Immature natural killer cell (primary cell): Measurements from ENCODE around the gene DOK7. TPM values are rescaled to one million over a fixed set of nuclear protein-coding genes. Genes with fewer than 3 reads are reported as not detected.

Experiments
- DNase-seq, 3 donors: peaks; one replicate each; pipeline ENCODE4 v3.0.0; 2022; ENCODE audit warnings: mixed read lengths in 1 of 3
- H3K27ac Mint-ChIP-seq, 6 donors: one replicate each; pipeline ENCODE4 v1.8.0; 2020; ENCODE audit warnings: mixed read lengths in 6 of 6, mild to moderate bottlenecking in 5 of 6, inconsistent platforms in 4 of 6, moderate library complexity in 3 of 6
- H3K27me3 Mint-ChIP-seq, 3 donors: one replicate each; pipeline ENCODE4 v1.8.0; 2020 to 2021; ENCODE audit warnings: low read depth in 3 of 3, mild to moderate bottlenecking in 3 of 3, mixed read lengths in 3 of 3, moderate library complexity in 3 of 3, inconsistent platforms in 1 of 3
- H3K36me3 Mint-ChIP-seq, 3 donors: one replicate each; pipeline ENCODE4 v1.8.0; 2020; ENCODE audit warnings: mixed read lengths in 3 of 3, inconsistent platforms in 2 of 3, mild to moderate bottlenecking in 2 of 3
- H3K4me1 Mint-ChIP-seq, 2 donors: one replicate each; pipeline ENCODE4 v1.8.0; 2020; ENCODE audit warnings: inconsistent platforms in 2 of 2, mild to moderate bottlenecking in 2 of 2, mixed read lengths in 2 of 2, moderate library complexity in 1 of 2
- H3K4me3 Mint-ChIP-seq, 5 donors: one replicate each; pipeline ENCODE4 v1.8.0; 2020; ENCODE audit warnings: mild to moderate bottlenecking in 5 of 5, mixed read lengths in 5 of 5, inconsistent platforms in 3 of 5, moderate library complexity in 3 of 5
- H3K9me3 Mint-ChIP-seq, 6 donors: one replicate each; pipeline ENCODE4 v1.8.0; 2020; ENCODE audit warnings: mild to moderate bottlenecking in 6 of 6, mixed read lengths in 6 of 6, inconsistent platforms in 4 of 6, moderate library complexity in 3 of 6
- polyA plus RNA-seq, 3 donors: library from polyadenylated mRNA; unstranded; fragments of 300-500 nt; fragmentation: Illumina TruSeq; gene quantifications; one replicate each; pipeline ENCODE4 v1.2.3, GENCODE V29; 2021

DOK7 gene
- polyA plus RNA-seq, 3 donors from 2014 or later, result 4.2 to 4.8 TPM; not detected in 1

DNA sequence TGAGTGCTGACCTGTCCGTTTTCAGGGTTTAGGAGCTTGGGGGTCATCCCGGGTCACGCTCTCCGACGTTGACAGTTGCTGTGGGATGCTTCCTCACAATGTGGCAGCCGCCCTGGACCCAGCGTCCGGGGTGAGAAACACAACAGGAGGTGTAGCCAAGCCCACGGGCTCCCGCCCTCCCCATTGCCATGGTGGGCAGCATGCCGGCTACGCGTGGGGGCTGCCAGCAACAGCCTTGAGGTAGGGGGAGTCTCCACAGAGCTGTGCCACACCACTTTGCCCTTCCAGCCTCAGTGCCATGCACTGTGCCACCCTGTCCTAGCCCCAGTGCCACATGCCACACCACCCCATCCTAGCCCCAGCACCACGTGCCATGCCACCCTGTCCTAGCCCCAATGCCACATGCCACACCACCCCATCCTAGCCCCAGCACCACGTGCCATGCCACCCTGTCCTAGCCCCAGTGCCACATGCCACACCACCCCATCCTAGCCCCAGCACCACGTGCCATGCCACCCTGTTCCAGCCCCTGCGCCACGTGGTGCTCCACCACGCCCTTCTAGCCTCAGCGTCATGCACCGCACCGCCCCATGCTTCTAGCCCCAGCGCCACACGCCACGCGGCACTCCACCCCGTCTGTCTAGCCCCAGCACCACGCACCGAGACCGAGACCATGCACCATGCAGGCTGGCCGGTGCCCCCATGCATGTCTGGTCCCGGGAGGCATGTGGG is 29.8 kb upstream of the DOK7 start:
- Mint-ChIP-seq H3K9me3 (no peaks in the 10 kb centered on the region), H3K4me3 (no peak overlapping the region), H3K4me1 (no peaks in the 10 kb centered on the region), H3K27me3 (peaks cover 0 to 2% (median 0%) of the 10 kb centered on the region in 3 donors), H3K27ac (no peak overlapping the region), H3K36me3 (peaks cover 0 to 2% (median 0%) of the 10 kb centered on the region in 3 donors)
- no peak for DNase-seq

DNA sequence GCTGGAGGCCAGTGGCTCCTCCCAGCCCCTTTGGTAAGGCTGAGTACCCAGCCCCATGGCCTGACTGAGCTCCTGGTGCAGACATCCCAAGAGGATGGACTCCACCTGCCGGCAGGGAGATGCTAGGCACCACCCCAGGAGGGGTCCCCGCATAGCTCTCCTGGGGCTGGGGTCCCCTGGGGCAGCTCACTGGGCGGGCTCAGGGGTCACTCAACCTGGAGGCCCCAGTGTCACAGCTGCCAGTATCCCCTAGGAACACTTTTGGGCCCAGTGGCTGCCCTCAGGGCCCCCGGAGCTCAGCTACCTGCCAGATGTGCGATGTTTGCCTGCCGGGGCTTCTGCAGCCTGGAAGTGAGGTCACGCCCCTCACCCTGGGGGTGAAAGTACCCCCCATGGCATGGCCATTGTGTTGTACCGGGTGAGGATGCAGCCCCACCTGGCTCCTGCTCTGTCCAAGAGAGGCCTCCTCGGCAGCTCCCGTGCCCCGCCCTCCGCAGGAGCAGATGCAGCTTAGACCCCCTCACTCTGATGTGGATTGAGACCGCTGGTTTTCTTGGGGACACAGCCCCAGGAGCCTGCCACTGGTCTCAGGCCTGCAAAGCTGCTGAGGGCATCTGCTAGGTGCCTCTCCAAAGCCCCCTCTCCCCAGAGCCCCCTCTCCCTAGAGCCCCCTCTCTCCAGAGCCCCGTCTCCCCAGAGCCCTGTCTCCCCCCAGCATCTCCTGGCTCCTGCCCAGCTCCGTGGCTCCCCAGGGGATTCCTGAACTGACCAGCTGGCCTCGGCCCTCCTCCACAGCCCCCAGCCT is 28.0 kb upstream of the DOK7 start:
- Mint-ChIP-seq H3K4me3 (no peak overlapping the region), H3K36me3 (no peaks in the 10 kb centered on the region), H3K9me3 (peaks cover 0 to 1% (median 0%) of the 10 kb centered on the region in 6 donors), H3K27ac (no peak overlapping the region), H3K27me3 (peaks cover 0 to 2% (median 1%) of the 10 kb centered on the region in 3 donors), H3K4me1 (no peaks in the 10 kb centered on the region)
- no peak for DNase-seq

DNA sequence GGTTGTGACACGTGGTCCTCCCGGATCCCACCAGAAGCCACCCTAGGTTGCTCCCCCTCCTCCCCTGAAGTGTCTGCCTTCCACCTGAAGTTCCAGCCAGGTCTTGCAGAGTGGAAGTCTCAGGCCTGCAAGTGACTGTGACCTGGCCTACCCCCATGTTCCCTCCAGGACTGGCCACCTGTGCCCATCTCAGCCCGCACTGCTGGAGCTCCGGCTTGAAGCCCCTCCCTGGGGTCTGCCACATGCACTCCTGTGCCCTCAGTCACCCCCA is 27.5 kb upstream of the DOK7 start:
- Mint-ChIP-seq H3K4me3 (no peak overlapping the region), H3K36me3 (no peaks in the 10 kb centered on the region), H3K9me3 (peaks cover 0 to 1% (median 0%) of the 10 kb centered on the region in 6 donors), H3K4me1 (no peaks in the 10 kb centered on the region), H3K27me3 (peaks cover 0 to 2% (median 1%) of the 10 kb centered on the region in 3 donors), H3K27ac (no peak overlapping the region)
- DNase-seq, result no peak

DNA sequence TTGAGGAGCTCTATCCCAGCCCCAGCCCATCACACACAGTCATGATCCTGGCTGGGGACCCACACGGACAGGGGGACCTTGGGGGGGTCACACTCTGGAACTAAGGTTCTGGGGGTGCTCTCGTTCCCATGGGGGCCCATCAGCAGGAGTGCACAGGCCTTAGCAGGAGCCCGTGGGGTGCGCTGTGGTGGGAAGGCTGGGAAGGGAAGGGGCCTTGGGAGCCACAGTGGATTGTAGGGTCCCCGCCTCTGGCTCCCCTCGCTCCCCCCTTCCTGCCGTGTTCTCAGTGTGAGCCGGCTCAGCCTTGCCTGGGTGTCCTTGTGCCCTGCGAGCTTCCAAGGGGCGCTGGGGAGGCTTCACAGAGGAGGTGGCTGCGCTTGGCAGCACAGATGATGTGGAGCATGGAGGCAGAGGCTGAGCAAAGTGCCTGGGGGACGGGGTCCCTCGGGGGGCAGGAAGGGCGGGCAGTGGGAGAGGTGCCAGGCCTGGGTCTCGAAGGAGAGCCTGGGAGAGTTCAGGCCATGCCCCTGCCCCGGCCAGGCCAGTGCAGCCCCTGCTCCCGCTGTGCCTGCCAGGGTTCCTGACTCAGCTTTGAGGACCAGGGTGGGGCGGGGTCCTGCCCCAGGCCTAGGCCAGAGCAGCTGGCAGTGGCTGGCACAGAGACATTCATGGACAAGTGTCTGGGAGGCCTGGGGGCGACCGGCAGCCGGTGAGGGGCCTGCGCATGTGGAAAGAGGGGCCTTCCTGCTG is 26.9 kb upstream of the DOK7 start:
- H3K4me1 Mint-ChIP-seq, result no peaks in the 10 kb centered on the region
- H3K4me3 Mint-ChIP-seq, result no peak overlapping the region
- H3K36me3 Mint-ChIP-seq, result no peaks in the 10 kb centered on the region
- DNase-seq, result no peak
- H3K27ac Mint-ChIP-seq, result no peak overlapping the region
- peaks cover 0 to 2% (median 1%) of the 10 kb centered on the region in 3 donors for H3K27me3 Mint-ChIP-seq
- peaks cover 0 to 1% (median 0%) of the 10 kb centered on the region in 6 donors for H3K9me3 Mint-ChIP-seq

DNA sequence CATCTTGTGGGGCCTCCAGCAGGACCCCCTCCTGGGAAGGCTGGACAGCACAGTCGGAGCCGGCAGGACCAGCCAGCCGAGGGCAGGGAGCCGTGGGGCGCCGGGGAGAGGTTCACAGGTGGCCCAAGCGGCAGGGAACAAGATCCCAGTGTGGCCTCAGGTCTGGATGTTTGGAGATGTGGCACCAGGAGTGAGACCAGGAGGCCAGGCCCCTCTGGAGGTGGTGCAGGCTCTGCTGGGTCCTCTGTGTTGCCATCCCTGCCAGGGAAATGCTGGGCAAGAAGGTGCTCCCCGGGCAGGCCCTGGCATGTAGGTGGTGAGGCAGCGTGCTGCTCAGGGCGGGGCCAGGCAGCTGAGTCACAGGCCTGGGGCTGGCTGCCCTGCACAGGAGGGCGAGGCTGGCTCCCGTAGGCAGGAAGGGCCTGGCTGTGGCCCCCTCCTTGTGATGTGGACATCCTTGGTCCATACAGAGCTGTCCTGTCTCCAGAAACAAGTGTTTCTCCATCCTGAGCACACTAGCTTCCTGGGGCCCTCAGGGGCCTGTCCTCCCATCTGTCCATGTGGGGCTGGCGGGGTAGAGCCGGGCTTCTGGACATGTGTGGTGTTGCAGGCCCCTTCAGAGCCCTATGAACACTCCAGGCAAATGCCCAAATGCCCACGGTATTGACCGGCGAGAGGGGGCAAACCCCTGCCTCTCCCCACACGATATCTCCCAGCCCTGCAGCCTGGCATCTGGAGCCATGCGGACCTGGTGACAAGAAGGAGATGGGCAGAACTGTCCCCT is 26.1 kb upstream of the DOK7 start:
- peaks cover 0 to 1% (median 0%) of the 10 kb centered on the region in 6 donors for H3K9me3 Mint-ChIP-seq
- H3K4me1 Mint-ChIP-seq, result no peaks in the 10 kb centered on the region
- H3K36me3 Mint-ChIP-seq, result no peaks in the 10 kb centered on the region
- no peak overlapping the region for H3K4me3 Mint-ChIP-seq
- H3K27ac Mint-ChIP-seq, result no peak overlapping the region
- DNase-seq, result no peak
- peaks cover 0 to 2% (median 1%) of the 10 kb centered on the region in 3 donors for H3K27me3 Mint-ChIP-seq

DNA sequence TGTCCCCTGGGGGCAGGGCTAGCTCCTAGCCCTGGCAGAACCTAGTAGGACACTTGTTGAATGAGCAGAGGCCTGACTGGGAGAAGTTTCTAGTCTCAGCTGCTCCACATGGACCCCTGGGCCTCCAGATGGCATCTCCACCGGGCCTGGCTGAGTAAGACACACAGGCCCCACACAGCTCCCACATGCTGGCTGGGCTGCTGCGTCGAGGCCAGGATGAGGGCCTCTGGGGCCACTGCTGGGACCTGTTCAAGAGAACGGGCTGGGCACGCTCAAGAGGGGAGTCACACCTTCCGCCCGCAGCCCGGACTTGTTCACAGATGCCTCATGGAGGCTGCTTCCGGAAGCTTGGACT is 25.5 kb upstream of the DOK7 start:
- Mint-ChIP-seq H3K4me1 (no peaks in the 10 kb centered on the region), H3K27ac (no peak overlapping the region), H3K4me3 (no peak overlapping the region), H3K27me3 (peaks cover 0 to 2% (median 1%) of the 10 kb centered on the region in 3 donors), H3K36me3 (no peaks in the 10 kb centered on the region), H3K9me3 (peaks cover 0 to 1% (median 0%) of the 10 kb centered on the region in 6 donors)
- no peak for DNase-seq

DNA sequence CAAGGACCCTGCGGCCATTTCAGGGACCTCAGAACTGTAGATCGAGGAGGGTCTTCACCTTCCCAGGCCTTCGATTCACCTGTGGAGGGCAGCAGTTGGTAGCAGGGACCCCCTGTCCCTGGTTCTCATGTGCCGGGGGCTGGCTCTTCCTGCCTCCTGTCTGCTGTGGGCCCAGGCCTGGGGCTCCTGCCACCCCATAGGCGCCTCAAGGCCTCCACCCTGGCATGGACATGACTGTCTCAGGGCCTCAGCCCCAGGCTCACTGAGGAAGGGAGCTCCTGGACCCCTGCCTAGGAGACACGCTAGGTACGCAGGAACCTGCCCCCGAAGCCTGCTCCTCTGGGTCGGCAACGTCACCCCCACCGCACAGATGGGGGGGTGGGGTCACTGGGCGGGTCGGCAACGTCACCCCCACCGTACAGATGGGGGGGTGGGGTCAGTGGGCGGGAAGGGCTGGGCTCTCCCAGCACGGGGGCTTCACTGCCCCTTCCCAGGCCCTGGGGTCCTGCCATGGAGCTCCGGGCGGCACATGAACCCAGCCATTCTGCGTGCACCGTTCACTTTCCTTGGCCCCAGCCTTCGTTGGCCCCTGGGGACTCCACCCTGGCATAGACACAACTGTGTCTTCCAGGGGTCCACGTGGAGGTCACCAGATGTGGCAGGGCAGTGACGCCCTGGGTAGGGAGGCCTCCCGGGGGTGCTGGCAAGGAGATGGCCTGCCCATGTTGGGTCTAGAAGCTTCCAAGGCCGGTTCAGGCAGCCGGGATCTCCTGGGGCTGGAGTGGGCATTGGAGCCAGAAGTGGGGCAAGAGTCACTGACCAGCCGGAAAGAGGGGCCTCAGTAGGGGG is 24.9 kb upstream of the DOK7 start:
- no peaks in the 10 kb centered on the region for H3K36me3 Mint-ChIP-seq
- peaks cover 0 to 2% (median 1%) of the 10 kb centered on the region in 3 donors for H3K27me3 Mint-ChIP-seq
- H3K9me3 Mint-ChIP-seq, result peaks cover 0 to 1% (median 0%) of the 10 kb centered on the region in 6 donors

DNA sequence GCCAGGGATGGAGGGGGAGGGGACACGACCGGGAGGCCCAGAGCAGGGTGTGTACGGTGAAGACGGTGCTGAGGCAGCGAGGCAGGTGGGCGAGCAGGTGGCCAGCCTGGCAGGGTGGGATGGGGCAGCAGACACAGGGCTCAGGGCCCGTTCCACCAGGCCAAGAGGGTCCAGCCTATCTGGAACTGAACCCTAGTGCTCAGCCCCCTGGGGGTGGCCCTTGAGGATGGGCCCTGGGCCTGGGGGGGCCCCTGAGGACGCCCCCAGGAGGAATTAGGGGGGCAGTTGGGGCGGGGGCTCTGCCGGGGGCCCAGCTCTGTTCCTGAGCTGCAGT is 24.3 kb upstream of the DOK7 start:
- DNase-seq, result no peak
- Mint-ChIP-seq H3K27ac (no peak overlapping the region), H3K9me3 (peaks cover 0 to 1% (median 0%) of the 10 kb centered on the region in 6 donors), H3K4me3 (no peak overlapping the region), H3K4me1 (no peaks in the 10 kb centered on the region), H3K27me3 (peaks cover 0 to 2% (median 1%) of the 10 kb centered on the region in 3 donors), H3K36me3 (no peaks in the 10 kb centered on the region)

More for the DNA sequence above, 24.9 kb upstream of the DOK7 start:
- H3K4me1 Mint-ChIP-seq, result no peaks in the 10 kb centered on the region
- no peak overlapping the region for H3K4me3 Mint-ChIP-seq
- no peak overlapping the region for H3K27ac Mint-ChIP-seq
- no peak for DNase-seq

DNA sequence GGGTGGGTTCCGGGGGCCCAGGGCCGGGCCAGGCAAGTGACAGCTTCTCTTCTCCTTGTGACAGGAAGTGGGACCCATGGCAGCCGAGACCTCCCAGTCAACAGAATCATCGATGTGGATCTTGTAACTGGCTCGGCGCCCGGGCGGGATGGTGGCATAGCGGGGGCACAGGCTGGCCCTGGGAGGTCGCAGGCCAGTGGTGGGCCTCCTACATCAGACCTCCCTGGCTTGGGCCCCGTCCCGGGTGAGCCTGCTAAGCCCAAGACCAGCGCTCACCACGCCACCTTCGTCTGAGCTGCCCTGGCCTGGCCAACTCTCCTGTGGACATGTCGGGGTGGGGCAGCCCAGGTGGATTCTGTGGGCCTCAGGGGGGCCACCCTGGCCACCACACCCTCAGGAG is 23.7 kb upstream of the DOK7 start:
- Mint-ChIP-seq H3K27me3 (peaks cover 0 to 2% (median 1%) of the 10 kb centered on the region in 3 donors), H3K36me3 (no peaks in the 10 kb centered on the region), H3K27ac (no peak overlapping the region), H3K9me3 (peaks cover 0 to 1% (median 0%) of the 10 kb centered on the region in 6 donors), H3K4me1 (no peaks in the 10 kb centered on the region), H3K4me3 (no peak overlapping the region)
- no peak for DNase-seq

DNA sequence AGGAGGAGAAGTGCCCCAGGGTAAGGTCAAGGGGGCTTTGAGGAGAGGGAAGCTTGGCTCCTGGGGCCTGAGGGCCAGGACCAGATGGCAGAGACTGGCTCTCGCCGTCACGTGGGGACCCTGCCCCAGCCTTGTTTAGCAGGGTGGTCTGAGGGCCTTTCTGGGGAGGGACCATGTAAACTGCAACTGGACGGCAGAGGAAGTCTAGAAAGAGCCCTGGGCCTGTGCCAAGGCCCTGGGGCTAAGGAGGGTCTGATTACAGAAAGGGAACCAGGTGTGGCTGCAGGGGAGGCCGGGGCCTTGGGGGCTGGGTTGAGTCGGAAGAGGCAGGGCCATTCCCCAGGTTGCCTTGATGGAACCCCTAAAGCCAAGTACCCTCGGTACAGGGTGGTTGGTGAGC is 23.1 kb upstream of the DOK7 start:
- Mint-ChIP-seq H3K27ac (no peak overlapping the region), H3K27me3 (peaks cover 0 to 2% (median 1%) of the 10 kb centered on the region in 3 donors), H3K36me3 (no peaks in the 10 kb centered on the region), H3K9me3 (peaks cover 0 to 1% (median 0%) of the 10 kb centered on the region in 6 donors), H3K4me3 (no peak overlapping the region), H3K4me1 (no peaks in the 10 kb centered on the region)
- DNase-seq, result no peak

DNA sequence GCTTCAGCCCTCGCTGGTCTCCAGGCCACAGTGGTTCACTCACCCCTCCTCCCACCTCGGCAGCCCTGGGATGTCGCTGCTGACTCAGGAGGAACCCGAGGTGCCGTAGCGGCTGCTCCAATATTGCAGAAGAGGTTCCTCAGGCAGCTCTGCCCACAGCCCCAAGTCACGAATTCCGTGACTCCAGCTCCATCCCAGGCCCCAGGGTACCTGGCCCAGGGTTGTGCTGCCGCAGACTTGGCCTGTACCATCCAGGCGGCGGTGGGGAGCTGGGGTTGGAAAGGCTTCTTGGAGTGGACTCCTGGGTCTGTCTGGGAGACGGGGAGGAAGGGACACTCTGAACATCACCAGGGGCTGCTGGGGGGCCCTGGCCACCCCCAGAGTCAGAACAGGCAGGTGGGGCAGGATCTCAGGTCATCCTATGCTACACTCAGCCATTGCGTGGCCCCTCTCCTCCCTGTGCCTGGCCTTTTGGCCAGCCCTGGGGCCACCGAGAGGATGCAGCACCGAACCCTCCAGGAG is 22.1 kb upstream of the DOK7 start:
- peaks cover 0 to 1% (median 0%) of the 10 kb centered on the region in 6 donors for H3K9me3 Mint-ChIP-seq
- no peaks in the 10 kb centered on the region for H3K36me3 Mint-ChIP-seq
- no peak overlapping the region for H3K27ac Mint-ChIP-seq
- peaks cover 0 to 1% (median 0%) of the 10 kb centered on the region in 3 donors for H3K27me3 Mint-ChIP-seq
- no peaks in the 10 kb centered on the region for H3K4me1 Mint-ChIP-seq
- no peak for DNase-seq
- no peak overlapping the region for H3K4me3 Mint-ChIP-seq

DNA sequence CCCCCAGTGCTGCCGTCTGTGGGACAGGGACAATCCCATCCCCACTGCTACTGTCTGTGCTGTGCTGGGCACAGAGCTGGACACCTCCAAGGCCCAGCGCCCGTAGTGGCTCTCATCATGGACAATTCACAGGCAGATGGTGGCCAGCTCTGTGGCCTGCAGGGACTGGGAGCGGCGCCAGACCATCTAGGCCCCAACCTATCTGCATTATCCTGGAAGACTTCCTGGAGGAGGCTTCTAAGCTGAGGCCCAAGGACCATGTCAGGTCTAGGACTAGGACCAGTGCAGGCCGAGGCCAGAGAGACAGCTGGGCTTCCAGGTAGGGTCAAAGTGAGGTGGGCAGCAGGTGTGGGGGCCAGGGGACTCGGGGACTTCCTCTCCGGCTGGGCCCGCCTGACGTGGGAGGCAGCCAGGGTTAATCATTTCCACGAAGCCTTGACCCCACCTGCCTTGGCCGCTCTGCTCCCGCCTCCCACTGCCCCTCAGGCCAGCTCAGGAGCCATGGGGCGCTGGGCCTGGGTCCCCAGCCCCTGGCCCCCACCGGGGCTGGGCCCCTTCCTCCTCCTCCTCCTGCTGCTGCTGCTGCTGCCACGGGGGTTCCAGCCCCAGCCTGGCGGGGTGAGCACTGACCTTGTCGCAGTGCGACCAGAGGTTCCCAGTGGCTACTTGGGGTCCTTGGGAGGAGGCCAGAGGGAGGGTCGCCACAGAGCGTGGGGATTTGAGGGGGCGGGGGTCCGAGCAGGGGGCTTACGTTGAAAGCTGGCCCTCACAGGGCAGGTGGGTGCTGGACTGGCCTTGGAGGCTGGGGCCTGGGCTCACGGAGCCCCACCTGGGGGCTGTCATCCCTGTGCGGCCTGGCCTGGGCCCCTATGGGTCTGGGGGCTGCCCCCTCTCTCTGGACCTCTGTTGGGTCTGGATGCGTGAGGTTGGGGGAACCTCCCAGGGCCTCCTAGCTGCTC is 21.3 kb upstream of the DOK7 start, which contains the start of gene HGFAC:
Gene HGFAC (plus strand): TSS at position 468 of the 959 bp plus-strand sequence. CDS start 34 bp downstream, at position 502.
- Mint-ChIP-seq H3K4me3 (no peak within 1 kb of the TSS), H3K9me3 (peaks cover 0 to 1% (median 0%) of the 10 kb centered on the region in 6 donors), H3K36me3 (no peaks in the 10 kb centered on the region), H3K27me3 (peaks cover 0 to 1% (median 0%) of the 10 kb centered on the region in 3 donors), H3K27ac (no peak within 1 kb of the TSS), H3K4me1 (no peaks in the 10 kb centered on the region)
- DNase-seq, result no peak
